NCI-H460 (cell line): ENCODE results near the gene ATF4. TPM values are rescaled to one million over a fixed set of nuclear protein-coding genes. Genes with fewer than 3 reads are reported as not detected.
"Not testable (repeated sequence)": the region's sequence is repeated elsewhere in the genome, so short reads cannot be mapped to it uniquely, and the experiment has no call there.

Source experiments
- DNase-seq: peaks from one replicate; pipeline ENCODE4 v3.0.0-alpha.2; 2016; ENCODE audit warnings: low read depth; ENCODE audit errors: extremely low read depth
- total RNA-seq: library from RNA; depleted of rRNA; stranded (reverse); fragments of >200 nt; shearing (Covaris generic); gene quantifications from 2 replicates; pipeline ENCODE4 v1.2.3, GENCODE V29; 2014

ATF4 gene
- total RNA-seq, 1 experiment from 2014 or later: 819 TPM

GRCh38 chr22:39489094-39490068 is 31.0 kb upstream of the ATF4 start:
- no peak for DNase-seq

DNA sequence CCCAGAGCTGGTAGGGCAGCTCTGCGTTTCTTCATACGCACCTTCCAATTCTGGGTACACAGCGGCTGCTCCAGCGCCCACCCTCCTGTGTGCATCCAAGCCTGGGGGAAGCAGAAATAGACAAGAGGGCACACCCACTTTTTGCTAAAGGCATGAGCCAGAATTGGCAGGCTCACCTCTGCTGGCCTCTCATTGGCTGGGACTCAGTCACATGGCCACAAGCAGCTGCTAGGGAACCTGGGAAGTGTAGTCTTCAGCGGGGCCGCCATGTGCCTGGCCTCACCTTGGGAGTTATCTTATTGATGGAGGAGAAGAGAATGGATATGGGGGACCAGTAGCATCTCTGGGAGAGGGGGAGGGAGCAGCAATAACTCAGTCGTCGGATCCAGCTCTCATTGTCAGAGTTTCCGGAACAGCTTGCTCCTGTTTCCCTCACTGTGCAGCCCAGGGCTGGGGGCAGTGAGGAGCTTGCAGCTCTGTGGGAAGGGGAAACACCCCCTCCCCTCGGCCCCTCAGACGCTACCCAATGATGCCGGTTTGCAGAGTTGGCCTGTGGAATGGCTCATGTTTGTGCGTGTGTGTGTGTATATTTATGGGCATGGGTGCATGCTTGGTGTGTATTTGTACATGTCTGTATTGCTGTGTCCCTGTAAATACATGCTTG is 30.1 kb upstream of the ATF4 start:
- peak; percentile 71 for DNase-seq

DNA sequence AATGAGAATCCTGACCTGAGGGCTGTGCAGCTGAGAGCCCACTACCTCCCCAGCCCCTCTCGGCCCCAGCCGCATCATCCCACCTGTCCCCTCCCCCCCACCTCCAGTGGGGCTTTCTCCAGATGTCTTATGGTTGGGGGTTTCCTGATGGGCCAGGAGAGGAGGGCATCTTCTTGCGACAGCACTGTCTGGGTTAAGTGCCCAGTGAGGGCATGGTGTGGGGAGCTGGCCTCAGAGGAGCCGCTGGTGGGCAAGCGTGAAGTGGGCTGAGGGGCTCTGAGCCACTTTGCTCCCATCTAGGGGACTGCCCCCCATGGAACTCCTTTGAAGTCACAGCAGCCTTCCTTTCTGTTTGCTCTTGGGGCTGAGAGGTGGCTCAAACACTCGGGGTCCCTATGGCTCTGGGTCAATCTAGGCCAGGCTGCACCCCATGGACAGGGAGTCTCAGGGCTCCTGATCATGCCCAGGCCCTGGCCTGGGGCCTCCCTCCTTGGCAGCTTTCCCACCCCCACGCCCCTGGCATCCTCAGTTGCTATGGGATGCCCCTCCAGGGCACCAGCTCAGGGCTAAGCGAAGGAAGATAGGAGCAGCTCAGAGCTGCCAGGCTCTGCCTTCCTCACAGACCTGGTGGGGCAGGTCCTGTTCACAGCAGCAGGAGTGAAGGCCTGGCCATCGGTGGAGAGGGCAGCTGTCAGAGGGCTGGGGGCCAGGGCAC is 29.2 kb upstream of the ATF4 start:
- DNase-seq: no peak

- DNase-seq: no peak
Measured at GRCh38 chr22:39491696-39492095, 28.7 kb upstream of the ATF4 start.

DNA sequence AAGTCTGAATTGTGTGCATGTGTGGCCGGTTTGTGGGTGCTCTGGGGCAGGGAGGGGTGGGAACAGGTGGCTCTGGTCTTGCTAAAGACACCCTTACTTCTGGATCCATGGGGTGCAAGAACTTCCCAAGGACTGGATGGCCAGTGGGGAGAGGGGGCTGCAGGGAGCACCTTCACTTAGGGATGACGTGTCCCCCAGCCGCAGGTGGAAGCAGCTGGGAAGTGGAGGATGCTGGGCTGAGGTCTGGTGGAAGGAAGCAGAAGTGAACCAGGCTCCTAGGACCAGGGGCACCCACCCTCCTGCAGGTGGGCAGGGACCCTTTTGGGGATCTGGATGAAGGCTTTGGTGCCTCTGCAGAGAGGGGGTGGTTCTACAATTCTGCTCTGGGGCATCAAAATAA is 28.2 kb upstream of the ATF4 start:
- no peak for DNase-seq

DNA sequence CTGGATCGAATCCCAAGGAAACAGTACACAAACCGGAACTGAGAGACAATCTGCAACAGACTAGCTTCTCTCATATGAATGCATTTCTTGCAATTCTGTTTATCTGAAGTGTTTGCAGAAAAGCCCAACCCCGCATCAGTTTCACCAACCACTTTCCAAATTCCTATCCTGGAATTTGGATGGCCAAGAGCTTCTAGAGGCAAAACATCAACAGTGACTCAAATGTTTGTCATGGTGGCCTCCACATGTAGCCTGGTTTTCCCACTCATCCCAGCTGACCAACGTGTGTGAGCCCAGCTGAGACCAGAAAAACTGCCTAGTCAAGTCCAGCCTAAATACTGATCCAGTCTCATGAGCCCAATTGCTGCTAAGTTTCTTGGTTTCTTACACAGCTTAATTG is 26.6 kb upstream of the ATF4 start:
- no peak for DNase-seq

DNA sequence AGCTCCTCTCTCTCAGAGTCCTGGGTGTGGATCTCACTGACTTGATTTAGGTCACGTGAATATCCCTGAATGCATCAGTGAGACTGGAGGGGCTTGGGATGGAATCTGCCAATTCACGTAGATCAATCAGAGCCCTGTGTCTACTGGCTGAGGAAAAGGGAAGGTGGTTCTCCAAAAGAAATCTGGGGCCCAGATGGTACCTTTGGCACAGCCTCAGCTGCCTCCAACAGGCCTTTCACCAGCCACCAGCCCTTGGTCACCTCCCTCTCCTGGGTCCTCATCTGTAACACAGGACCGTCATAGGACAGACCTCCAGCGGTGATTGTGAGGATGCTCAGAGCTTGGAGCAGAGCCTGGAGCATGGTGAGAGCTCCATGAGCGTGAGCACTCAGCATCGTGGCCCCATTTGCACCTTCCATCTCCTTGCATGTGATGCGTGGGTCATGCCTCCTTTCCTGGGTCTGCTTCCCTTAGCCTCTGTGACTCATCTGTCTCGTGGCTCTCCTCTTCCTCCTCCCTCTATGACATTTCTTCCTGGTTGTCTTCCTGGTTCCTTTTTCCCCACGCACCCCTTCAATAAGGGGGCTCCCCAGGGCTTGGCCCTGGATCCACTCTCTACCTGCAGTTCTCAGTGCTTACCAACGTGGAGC is 25.8 kb upstream of the ATF4 start:
- no peak for DNase-seq

DNA sequence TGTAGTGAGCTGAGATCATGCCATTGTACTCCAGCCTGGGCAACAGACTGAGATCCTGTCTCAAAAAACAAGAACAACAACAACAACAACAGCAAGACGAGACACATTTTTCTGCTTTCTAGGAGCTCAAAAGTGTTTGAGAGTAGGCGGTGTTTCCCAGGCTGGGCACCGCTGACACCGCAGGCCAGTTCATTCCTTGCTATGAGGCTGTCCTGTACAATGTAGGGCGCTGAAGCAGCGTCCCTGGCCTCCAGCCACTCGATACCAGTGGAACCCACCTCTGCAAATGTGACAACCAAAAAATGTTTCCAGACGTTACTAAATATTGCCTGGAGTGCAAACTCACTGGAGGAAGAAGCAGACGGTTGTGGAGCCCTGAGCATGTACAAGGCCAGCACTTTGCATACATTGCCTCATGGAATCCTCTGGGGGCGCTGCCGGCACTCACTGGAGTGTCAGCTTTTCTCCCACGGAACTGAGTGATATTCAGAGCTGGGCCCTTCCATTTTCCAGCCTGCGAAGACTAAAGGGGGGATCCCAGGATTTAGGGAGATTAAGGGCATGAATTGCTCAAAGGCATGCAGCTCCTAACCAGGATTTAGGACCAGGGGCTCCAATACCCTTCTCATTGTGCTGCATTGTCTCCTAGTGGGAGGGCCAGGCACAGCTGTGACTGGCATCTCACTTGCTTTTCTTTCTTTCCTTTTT is 24.1 kb upstream of the ATF4 start:
- peak; percentile 58 for DNase-seq

GRCh38 chr22:39497429-39497828 is 22.9 kb upstream of the ATF4 start:
- DNase-seq: no peak

GRCh38 chr22:39498368-39498767 is 22.0 kb upstream of the ATF4 start:
- no peak for DNase-seq

GRCh38 chr22:39498802-39499201 is 21.6 kb upstream of the ATF4 start:
- DNase-seq: no peak

GRCh38 chr22:39500101-39500500 is 20.3 kb upstream of the ATF4 start:
- no peak for DNase-seq

- DNase-seq: no peak
Measured at GRCh38 chr22:39501644-39502108, 18.7 kb upstream of the ATF4 start.

- peak; percentile 90 for DNase-seq
Measured at GRCh38 chr22:39502109-39502788, 18.1 kb upstream of the ATF4 start, which contains the start of gene MIEF1. Gene MIEF1, plus strand, starts transcription at chr22:39502290. Its CDS starts 9,005 bp downstream, at chr22:39511295.

DNA sequence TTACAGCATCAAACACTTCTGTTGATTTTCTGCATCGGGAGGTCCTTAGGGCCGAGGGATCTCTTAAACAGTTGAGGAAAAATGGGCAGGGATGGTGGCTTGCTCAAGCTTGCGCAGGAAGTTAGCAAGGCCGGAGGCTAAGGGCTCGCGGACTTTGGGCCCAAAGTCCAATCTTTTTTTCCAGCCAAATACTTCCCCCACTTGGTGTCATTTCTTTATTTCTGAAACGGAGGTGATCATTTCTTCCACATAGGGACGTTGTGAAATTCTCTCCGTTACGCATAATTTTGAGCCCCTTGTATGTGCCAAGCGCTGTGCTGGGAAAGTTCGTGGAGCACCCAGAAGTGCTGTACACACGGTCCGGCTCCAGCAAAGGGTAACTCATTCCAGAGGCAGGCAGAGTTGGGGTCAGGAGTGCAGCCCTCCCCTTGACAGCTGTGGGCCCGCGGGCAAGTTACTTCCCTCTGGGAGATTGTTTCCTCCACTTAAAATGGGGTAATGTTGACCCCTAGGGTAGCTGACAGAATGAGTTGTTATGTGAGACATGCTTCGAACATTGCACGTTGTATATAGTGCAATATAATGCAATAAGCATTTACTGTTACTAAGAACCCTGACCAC is 17.5 kb upstream of the ATF4 start:
- no peak for DNase-seq

DNA sequence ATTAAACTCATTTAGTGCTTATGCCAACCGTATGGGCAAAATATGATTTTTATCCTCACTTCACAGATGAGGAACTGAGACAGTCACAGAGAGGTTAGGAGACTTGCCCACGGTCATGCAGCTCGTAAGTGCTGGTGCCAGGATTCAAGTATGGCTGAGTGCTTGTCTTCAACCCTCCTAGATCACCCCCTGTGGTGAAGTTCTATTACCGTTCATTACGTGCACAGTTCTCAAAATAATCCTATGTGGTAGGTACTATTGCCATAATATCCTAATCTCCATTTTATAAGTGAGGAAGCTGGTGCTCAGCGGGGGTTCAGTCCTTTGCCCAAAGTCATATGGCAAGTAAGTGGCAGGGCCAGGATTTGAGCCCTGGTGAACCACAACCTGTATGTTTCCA is 16.7 kb upstream of the ATF4 start:
- DNase-seq: no peak

GRCh38 chr22:39504071-39504470 is 16.3 kb upstream of the ATF4 start:
- DNase-seq: no peak

DNA sequence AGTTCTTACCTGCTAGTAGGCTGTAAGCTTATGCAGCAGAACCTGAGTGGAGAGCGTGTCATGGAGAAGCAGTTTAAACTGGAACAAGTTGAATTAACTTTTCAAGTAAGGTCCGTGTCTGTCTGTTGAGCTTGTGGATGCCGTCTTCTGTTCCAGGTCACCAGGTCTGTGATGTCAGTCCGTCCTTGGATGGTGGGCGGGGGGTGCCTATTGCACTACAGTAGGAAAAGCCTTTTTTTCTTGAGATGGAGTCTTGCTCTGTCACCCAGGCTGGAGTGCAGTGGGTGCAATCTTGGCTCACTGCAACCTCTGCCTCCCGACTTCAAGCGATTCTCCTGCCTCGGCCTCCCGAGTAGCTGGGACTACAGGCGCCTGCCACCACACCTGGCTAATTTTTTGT is 13.3 kb upstream of the ATF4 start:
- not testable (repeated sequence) for DNase-seq

DNA sequence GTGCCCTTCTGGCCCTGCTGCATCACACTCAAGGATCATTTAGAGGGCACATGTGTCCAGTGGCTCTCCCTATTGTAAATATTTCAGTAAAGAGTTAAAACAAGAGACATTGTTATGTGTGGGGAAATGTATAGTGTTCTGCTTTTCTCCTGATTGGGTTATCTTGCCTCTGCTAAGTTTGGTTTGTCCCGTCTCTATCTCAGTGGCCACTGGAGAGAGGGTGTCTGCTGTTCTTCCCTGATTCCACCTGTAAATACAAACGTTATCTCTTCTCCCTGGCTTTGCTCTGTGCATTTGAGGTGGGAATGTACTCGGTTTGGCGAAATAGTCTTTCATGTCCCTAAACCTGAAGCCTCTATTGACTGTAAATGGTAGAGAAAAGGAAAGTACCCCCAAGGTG is 12.0 kb upstream of the ATF4 start:
- DNase-seq: no peak
